ENCODE measurements around the gene TEPSIN.
"Not testable (repeated sequence)": the region's sequence is repeated elsewhere in the genome, so short reads cannot be mapped to it uniquely, and the experiment has no call there.

TEPSIN gene

DNA sequence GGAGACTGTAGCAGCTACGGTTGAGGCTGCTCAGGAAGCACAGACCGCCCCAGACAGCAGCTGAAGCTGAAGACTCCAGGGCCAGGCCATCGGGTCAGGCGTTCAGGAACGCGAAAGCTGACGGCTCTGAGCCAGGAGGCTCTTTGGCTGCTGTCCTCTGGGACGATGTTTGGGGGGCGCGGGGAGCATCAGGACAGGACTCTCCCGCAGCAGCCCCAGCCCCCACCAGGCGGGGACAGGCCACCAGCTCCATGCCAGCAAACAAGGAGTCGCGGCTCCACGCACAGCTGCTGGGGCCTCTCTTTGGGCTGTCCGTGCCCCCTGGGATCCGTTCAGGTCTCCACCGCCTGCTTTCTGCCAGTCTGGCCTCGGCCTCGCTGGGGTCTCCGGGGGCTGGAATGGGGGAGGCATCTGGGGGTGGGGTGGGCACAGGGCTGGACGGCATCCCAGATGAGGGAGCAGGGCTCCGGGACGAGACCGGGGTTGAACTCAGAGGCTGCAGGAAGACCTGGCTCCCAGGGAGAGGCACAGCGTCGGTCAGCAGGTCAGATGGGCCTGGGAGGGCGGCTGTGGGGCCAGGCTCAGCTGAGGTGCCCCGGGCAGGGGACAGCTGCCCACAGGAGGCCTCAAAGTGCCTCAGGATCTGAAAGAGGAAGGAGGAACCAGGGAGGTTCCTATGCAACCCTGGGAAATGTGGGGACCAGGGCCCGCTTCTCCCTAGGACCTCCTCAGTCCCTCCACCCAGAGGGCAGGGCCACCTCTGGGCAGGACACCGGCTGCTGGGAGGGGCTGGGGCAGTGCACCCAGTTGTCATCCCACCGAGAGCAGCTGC, 9.8 kb downstream of the TEPSIN start:
- no peaks in the 10 kb centered on the region for H3K4me1 ChIP-seq (ENCODE audit: control insufficient read depth, insufficient read depth, low read length)
- no peaks in the 10 kb centered on the region; the same call in 1 of the 2 replicates for H3K27me3 ChIP-seq (ENCODE audit: control insufficient read depth, insufficient read depth, low read length)
- no peak overlapping the region for H3K9ac ChIP-seq (ENCODE audit: low read depth, low read length)
- no peak overlapping the region for H3K4me3 ChIP-seq (ENCODE audit: low read depth, low read length)
- H3K36me3 ChIP-seq (ENCODE audit: control insufficient read depth, insufficient read depth, low read length) = peaks cover 23% of the 10 kb centered on the region
- H3K9me3 ChIP-seq (ENCODE audit: control insufficient read depth, insufficient read depth, low read length) = no peaks in the 10 kb centered on the region
- no peak overlapping the region for H3K27ac ChIP-seq (ENCODE audit: low read depth, low read length)

DNA sequence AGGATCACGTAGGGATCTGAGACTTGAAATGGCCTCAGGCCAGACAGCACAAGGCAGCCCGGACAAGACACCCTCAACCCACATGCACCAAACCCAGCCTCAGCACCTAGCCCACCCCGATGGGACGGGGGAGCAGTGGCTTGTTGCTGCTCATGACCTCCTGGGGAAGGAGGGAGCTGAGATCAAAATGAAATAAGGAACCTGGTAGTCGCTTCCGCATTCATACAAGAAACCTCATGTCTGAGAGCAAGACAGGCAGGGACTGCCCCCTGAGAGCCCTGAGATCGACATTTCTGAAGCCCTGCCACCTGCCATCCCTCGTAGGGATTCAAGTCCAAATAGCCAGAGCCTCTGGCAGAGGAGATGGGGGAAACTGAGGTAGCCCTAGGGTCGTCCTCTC, 10.4 kb downstream of the TEPSIN start:
- Histone ChIP-seq H3K9ac (ENCODE audit: low read depth, low read length) (no peak overlapping the region), H3K36me3 (ENCODE audit: control insufficient read depth, insufficient read depth, low read length) (peaks cover 22% of the 10 kb centered on the region), H3K9me3 (ENCODE audit: control insufficient read depth, insufficient read depth, low read length) (no peaks in the 10 kb centered on the region), H3K4me3 (ENCODE audit: low read depth, low read length) (no peak overlapping the region), H3K4me1 (ENCODE audit: control insufficient read depth, insufficient read depth, low read length) (peaks cover 5% of the 10 kb centered on the region; the same call in 1 of the 2 replicates), H3K27me3 (ENCODE audit: control insufficient read depth, insufficient read depth, low read length) (no peaks in the 10 kb centered on the region; the same call in 1 of the 2 replicates), H3K27ac (ENCODE audit: low read depth, low read length) (no peak overlapping the region)

DNA sequence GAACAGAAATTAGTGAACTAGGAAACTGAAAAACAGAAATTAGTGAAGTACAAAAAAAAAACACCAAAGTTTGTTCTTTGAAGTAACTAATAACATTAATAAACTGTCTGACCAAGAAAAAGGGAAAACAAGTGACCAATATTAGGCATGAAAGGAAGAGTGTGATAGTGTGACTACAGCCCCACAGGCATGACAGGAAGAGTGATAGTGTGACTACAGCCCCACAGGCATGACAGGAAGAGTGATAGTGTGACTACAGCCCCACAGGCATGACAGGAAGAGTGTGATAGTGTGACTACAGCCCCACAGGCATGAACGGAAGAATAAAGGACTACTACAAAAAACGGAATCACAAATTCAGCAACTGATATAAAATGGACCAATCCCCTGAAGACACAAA, 11.2 kb downstream of the TEPSIN start:
- not testable (repeated sequence) for H3K9ac ChIP-seq (ENCODE audit: low read depth, low read length); H3K4me1 ChIP-seq (ENCODE audit: control insufficient read depth, insufficient read depth, low read length); H3K27ac ChIP-seq (ENCODE audit: low read depth, low read length); H3K27me3 ChIP-seq (ENCODE audit: control insufficient read depth, insufficient read depth, low read length); H3K4me3 ChIP-seq (ENCODE audit: low read depth, low read length); H3K9me3 ChIP-seq (ENCODE audit: control insufficient read depth, insufficient read depth, low read length)
- peaks cover 18% of the 10 kb centered on the region for H3K36me3 ChIP-seq (ENCODE audit: control insufficient read depth, insufficient read depth, low read length)

DNA sequence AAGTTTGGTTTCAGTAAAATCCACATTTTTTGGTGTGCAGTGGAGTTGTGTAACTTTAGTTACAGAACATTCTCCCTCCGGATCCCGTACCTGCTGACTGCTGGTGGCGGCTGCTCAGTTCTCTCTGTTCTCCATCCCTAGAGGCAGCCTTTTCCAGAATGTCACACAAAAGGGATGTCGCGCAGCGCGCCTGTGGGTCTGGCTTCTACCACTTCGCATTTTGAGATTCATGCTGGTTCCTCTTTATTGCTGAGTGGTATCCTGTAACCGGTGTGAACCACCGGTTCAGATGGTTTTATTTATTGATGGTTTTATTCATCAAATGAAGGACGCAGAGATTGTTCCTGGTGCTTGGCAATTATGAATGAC, 15.1 kb downstream of the TEPSIN start:
- Histone ChIP-seq H3K9ac (ENCODE audit: low read depth, low read length) (peak overlapping the region; percentile 82), H3K27me3 (ENCODE audit: control insufficient read depth, insufficient read depth, low read length) (no peaks in the 10 kb centered on the region; the same call in 1 of the 2 replicates), H3K27ac (ENCODE audit: low read depth, low read length) (peak overlapping the region; percentile 50), H3K4me1 (ENCODE audit: control insufficient read depth, insufficient read depth, low read length) (peaks cover 16% of the 10 kb centered on the region), H3K9me3 (ENCODE audit: control insufficient read depth, insufficient read depth, low read length) (no peaks in the 10 kb centered on the region), H3K36me3 (ENCODE audit: control insufficient read depth, insufficient read depth, low read length) (peaks cover 8% of the 10 kb centered on the region), H3K4me3 (ENCODE audit: low read depth, low read length) (peak overlapping the region; percentile 71)

DNA sequence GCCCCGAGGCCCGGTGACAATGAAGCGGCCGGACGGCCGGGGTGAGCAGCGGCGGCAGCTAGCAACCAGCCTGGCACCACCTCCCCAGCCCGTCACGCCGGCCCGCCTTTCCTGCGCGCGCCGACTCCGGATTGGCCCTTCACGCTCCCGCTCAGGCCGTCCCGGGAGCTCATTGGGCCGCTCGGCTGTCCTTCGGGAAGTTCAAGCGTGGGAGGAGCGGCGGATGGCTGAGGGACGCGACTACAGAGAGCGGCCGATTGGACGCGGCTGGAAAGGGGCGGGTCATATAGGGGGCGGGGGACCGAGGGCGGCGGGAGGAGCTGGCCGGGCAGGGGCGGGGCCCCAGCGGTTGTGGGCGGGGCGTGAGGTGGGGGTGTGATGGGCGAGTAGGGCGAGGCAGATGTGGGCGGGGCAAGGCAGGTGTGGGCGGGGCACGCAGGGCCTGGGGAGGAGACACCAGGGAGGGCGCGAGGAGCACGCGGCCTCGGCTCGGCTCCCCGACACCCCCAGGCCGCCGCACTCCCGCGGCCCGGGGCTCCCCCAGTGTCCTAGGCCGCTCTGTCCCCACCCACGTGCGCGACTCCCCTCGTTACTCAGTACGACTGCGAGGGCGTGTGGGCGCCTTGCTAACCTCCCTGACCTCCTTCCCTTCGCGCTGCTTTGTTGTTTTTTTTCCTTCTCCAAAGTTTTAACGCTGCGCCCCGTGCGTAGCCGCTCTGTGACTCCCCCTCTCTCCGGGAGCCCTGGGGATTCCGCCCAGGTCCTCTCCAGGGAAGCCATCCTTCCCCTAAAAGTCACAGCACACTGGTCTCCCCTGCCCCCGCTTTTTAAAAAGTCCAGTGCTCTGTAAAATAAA, 15.7 kb downstream of the TEPSIN start, which contains the start of gene CEP131:
Gene CEP131 (minus strand): TSS at position 60 of the 856 bp plus-strand sequence. CDS start 2,909 bp downstream, outside the sequence.
- Histone ChIP-seq H3K4me1 (ENCODE audit: control insufficient read depth, insufficient read depth, low read length) (peaks cover 16% of the 10 kb centered on the region), H3K4me3 (ENCODE audit: low read depth, low read length) (peak within 1 kb of the TSS; percentile 89), H3K27me3 (ENCODE audit: control insufficient read depth, insufficient read depth, low read length) (no peaks in the 10 kb centered on the region; the same call in 1 of the 2 replicates), H3K27ac (ENCODE audit: low read depth, low read length) (peak within 1 kb of the TSS; percentile 50), H3K9ac (ENCODE audit: low read depth, low read length) (peak within 1 kb of the TSS; percentile 82), H3K36me3 (ENCODE audit: control insufficient read depth, insufficient read depth, low read length) (peaks cover 10% of the 10 kb centered on the region), H3K9me3 (ENCODE audit: control insufficient read depth, insufficient read depth, low read length) (no peaks in the 10 kb centered on the region)

DNA sequence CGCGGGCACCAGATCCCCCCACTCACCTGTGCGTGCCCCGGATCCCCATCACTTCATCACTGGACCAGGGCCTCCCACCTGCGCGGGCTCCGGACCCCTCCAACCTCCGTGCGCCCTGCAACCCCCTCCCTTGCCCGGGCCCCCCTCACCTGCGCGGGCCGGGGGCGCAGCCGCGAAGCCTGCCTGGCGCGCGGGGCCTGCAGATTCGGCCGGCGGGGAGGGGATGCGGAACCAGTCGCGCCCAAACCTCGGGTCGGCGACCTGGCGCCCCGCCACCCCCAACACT, 16.3 kb downstream of the TEPSIN start:
- H3K4me1 ChIP-seq (ENCODE audit: control insufficient read depth, insufficient read depth, low read length) = peaks cover 16% of the 10 kb centered on the region
- H3K27ac ChIP-seq (ENCODE audit: low read depth, low read length) = no peak overlapping the region
- no peak overlapping the region for H3K9ac ChIP-seq (ENCODE audit: low read depth, low read length)
- peak overlapping the region; percentile 89 for H3K4me3 ChIP-seq (ENCODE audit: low read depth, low read length)
- no peaks in the 10 kb centered on the region for H3K9me3 ChIP-seq (ENCODE audit: control insufficient read depth, insufficient read depth, low read length)
- peaks cover 11% of the 10 kb centered on the region for H3K36me3 ChIP-seq (ENCODE audit: control insufficient read depth, insufficient read depth, low read length)
- H3K27me3 ChIP-seq (ENCODE audit: control insufficient read depth, insufficient read depth, low read length) = no peaks in the 10 kb centered on the region; the same call in 1 of the 2 replicates

DNA sequence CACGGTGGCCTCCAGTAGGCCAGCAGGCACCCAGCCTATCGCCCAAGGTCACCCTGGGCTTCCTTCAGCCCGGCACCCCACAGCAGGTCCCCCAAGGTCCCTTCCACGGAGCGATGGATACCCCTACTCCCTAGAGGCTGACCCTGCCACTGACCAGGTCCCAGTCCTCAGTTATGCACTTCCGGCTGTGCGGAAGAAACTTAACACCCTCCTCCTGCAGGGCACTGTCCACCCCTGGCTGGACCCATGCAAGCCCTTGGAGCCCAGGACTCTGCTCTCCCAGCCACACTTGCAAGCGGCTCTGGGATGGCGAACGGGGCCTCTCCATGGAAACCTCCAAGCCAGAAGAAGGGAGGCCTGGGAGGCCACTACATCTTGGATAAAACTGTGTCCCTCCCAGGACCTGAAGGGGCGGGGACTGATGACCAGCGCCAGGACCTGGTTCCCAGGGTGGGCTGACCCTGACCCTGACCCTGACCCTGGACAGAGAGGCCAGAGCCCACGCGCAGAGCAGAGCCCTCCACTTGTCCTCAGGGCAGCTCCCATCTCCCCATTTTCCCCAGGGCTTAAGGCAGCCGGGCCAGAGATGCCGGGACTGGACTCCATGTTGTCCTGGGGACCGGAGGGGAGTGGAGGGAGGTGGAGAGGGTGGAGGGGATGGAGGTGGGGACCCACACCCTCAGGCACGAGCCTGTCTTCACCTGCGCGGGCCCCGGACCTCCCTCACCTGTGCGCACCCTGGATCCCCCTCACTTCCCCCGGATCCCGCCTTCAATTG, 16.8 kb downstream of the TEPSIN start:
- Histone ChIP-seq H3K4me1 (ENCODE audit: control insufficient read depth, insufficient read depth, low read length) (peaks cover 16% of the 10 kb centered on the region), H3K27ac (ENCODE audit: low read depth, low read length) (no peak overlapping the region), H3K27me3 (ENCODE audit: control insufficient read depth, insufficient read depth, low read length) (no peaks in the 10 kb centered on the region; the same call in 1 of the 2 replicates), H3K36me3 (ENCODE audit: control insufficient read depth, insufficient read depth, low read length) (peaks cover 16% of the 10 kb centered on the region), H3K9ac (ENCODE audit: low read depth, low read length) (no peak overlapping the region), H3K4me3 (ENCODE audit: low read depth, low read length) (peak overlapping the region; percentile 89), H3K9me3 (ENCODE audit: control insufficient read depth, insufficient read depth, low read length) (no peaks in the 10 kb centered on the region)

DNA sequence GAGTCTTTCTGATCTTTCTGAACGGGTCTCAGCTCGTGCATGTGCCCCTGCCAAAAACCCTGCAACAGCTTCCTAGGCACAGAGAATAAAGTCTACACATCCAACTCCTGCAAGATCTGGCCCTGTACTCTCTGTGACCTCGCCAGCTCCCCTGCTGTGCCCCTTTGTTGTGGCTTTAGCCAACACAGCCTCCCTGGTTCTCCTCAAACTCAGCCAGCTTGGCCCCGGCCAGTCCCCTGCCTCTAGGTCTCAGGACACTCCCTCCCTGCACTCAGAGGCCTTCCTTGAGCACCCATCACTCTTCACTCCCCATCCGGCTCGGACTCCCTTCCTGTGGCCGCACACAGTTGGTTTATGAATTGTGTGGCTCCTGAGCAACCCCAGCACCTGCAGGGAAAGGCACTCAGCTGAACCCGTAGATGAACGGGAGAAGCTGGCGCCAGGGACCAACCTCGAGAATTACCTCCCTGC, 17.4 kb downstream of the TEPSIN start:
- no peak overlapping the region for H3K27ac ChIP-seq (ENCODE audit: low read depth, low read length)
- H3K9ac ChIP-seq (ENCODE audit: low read depth, low read length) = no peak overlapping the region
- peaks cover 16% of the 10 kb centered on the region for H3K4me1 ChIP-seq (ENCODE audit: control insufficient read depth, insufficient read depth, low read length)
- H3K4me3 ChIP-seq (ENCODE audit: low read depth, low read length) = peak overlapping the region; percentile 89
- H3K36me3 ChIP-seq (ENCODE audit: control insufficient read depth, insufficient read depth, low read length) = peaks cover 20% of the 10 kb centered on the region
- H3K9me3 ChIP-seq (ENCODE audit: control insufficient read depth, insufficient read depth, low read length) = no peaks in the 10 kb centered on the region
- no peaks in the 10 kb centered on the region; the same call in 1 of the 2 replicates for H3K27me3 ChIP-seq (ENCODE audit: control insufficient read depth, insufficient read depth, low read length)

DNA sequence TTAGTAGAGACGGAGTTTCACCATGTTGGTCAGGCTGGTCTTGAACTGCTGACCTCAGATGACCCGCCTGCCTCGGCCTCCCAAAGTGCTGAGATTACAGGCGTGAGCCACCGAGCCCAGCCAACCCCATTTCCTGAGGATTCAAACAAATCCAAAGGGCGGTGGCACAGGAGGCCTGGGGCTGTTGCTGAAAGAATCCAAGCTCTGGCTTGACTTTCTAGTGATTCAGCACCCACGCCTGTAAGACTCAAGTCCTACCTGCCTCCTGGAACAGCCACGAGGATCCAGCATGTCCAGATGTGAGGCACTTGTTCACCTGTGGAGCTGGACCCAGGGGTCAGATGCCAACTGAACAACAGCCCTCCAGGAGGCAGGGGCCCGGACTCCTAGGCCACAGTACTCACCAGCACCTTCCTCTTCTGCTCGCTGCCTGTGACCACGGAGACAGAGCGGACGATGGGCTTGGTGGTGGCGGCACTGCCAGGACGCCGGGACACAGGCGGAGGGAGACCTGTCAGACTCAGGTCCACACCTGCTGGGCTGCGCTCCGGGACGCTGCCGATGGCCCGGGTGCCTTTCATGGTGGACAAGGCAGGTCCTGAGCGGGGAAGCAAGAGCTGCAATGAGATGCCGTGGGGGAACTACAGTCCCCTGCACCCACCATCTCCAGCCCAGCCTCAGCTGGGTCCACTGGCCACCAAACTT, 19.2 kb downstream of the TEPSIN start:
- Histone ChIP-seq H3K9ac (ENCODE audit: low read depth, low read length) (no peak overlapping the region), H3K9me3 (ENCODE audit: control insufficient read depth, insufficient read depth, low read length) (no peaks in the 10 kb centered on the region), H3K4me1 (ENCODE audit: control insufficient read depth, insufficient read depth, low read length) (peaks cover 16% of the 10 kb centered on the region), H3K27me3 (ENCODE audit: control insufficient read depth, insufficient read depth, low read length) (no peaks in the 10 kb centered on the region; the same call in 1 of the 2 replicates), H3K27ac (ENCODE audit: low read depth, low read length) (no peak overlapping the region), H3K4me3 (ENCODE audit: low read depth, low read length) (no peak overlapping the region), H3K36me3 (ENCODE audit: control insufficient read depth, insufficient read depth, low read length) (peaks cover 20% of the 10 kb centered on the region)

DNA sequence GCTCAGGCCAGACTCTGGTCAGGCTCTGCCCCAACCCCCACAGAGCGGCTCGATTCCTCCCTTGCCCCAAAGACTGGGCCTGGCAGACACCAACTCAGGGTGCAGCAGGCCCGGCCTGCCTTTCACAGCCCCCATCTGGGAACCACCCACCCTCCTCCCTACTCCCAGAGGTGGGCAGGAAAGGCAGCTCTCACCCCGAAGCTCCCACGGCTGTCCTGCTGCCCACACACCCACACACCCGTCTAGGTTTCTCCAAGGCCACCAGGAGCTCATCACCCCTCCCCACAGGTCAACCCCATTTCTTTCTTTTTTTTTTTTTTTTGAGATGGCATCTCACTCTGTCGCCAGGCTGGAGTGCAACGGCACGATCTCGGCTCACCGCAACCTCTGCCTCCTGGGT, 19.9 kb downstream of the TEPSIN start:
- H3K27ac ChIP-seq (ENCODE audit: low read depth, low read length) = no peak overlapping the region
- H3K9me3 ChIP-seq (ENCODE audit: control insufficient read depth, insufficient read depth, low read length) = no peaks in the 10 kb centered on the region
- H3K9ac ChIP-seq (ENCODE audit: low read depth, low read length) = no peak overlapping the region
- H3K4me3 ChIP-seq (ENCODE audit: low read depth, low read length) = no peak overlapping the region
- H3K4me1 ChIP-seq (ENCODE audit: control insufficient read depth, insufficient read depth, low read length) = peaks cover 16% of the 10 kb centered on the region
- H3K36me3 ChIP-seq (ENCODE audit: control insufficient read depth, insufficient read depth, low read length) = peaks cover 20% of the 10 kb centered on the region
- H3K27me3 ChIP-seq (ENCODE audit: control insufficient read depth, insufficient read depth, low read length) = no peaks in the 10 kb centered on the region; the same call in 1 of the 2 replicates
